HepG2 (cell line): ENCODE data around the gene MESD. TPM values are rescaled to one million over a fixed set of nuclear protein-coding genes. Genes with fewer than 3 reads are reported as not detected.
A peak's percentile ranks its signal among the peaks of the same experiment; 100 is the strongest.

Experiments
- ATAC-seq: fragments of 200-7000 bp; cut with Tn5 transposase; 3 replicates; pipeline ENCODE4 v1.9.1; 2020; ENCODE audit warnings: mild to moderate bottlenecking, moderate library complexity
- BruUV-seq: library from RNA; stranded (reverse); fragments of 400-500 nt; replicated peaks from 2 replicates; lab custom pipeline; 2021; lab: Mats Ljungman, UMichigan
- CTCF ChIA-PET: fragments of 300-600 bp; formaldehyde crosslinking; extraction: SDS; loops from one replicate; lab custom pipeline; 2021; ENCODE audit warnings: low total read pairs, inconsistent platforms, low intra/inter-chr PET ratio; lab: Yijun Ruan, JAX
- POLR2A ChIA-PET: fragments of 350-600 bp; sonication (Branson Sonifier 250); formaldehyde crosslinking; loops from one replicate; lab custom pipeline; 2020; ENCODE audit warnings: antibody characterized with exemption, inconsistent platforms; lab: Yijun Ruan, JAX
- DNase-seq: peaks from one replicate; pipeline ENCODE4 v3.0.0-alpha.2; 2015; ENCODE audit warnings: low spot score
- FAIRE-seq: peaks from 3 replicates; lab custom pipeline; 2011; peaks lifted over from hg19 to GRCh38; lab: Jason Lieb, UNC
- H2AFZ ChIP-seq: one replicate; pipeline ENCODE4 v1.6.1; 2011; ENCODE audit warnings: low read length, inconsistent platforms
- H3K27ac ChIP-seq: fragments of 300-600 bp; 3 replicates; pipeline ENCODE4 v1.8.0; 2011; ENCODE audit warnings: mixed run types, mild to moderate bottlenecking, mixed read lengths, low read length, inconsistent platforms; ENCODE audit not compliant: insufficient read depth; ENCODE audit errors: extremely low read length
- H3K27me3 ChIP-seq, 2 experiments: fragments of 200-600 bp in 1 of 2; 2 replicates in 1 of 2; 3 replicates in 1 of 2; pipeline versions ENCODE4 v1.6.0 to v1.8.0; 2011; ENCODE audit warnings: low read length in 2 of 2, mild to moderate bottlenecking in 2 of 2, moderate library complexity in 2 of 2, inconsistent platforms in 1 of 2; ENCODE audit not compliant: insufficient read depth in 2 of 2, control insufficient read depth in 1 of 2
- H3K36me3 ChIP-seq, 2 experiments: fragments of 200-600 bp in 1 of 2; replicated peaks in 1 of 2; 2 replicates in 1 of 2; 3 replicates in 1 of 2; pipeline versions ENCODE4 v1.5.1 to v1.8.0; 2011; ENCODE audit warnings: low read length in 2 of 2, inconsistent platforms in 1 of 2; ENCODE audit not compliant: insufficient read depth in 2 of 2, control insufficient read depth in 1 of 2
- H3K4me1 ChIP-seq: 2 replicates; pipeline ENCODE4 v1.5.1; 2012; ENCODE audit warnings: low read length, inconsistent platforms; ENCODE audit not compliant: insufficient read depth
- H3K4me2 ChIP-seq: 2 replicates; pipeline ENCODE4 v1.6.0; 2011; ENCODE audit warnings: low read depth, low read length, inconsistent platforms
- H3K4me3 ChIP-seq, 3 experiments: fragments of 200-600 bp in 1 of 3; sonication (generic), shearing (Covaris generic) in 1 of 3; replicated peaks in 1 of 3; 2 replicates each; pipeline ENCODE4 v1.5.1; 2011 to 2016; ENCODE audit warnings: low read length in 3 of 3, inconsistent platforms in 2 of 3, low read depth in 2 of 3, mild to moderate bottlenecking in 2 of 3, control low read depth in 1 of 3, mixed read lengths in 1 of 3; ENCODE audit not compliant: insufficient read depth in 1 of 3
- H3K79me2 ChIP-seq: one replicate; pipeline ENCODE4 v1.6.1; 2011; ENCODE audit warnings: low read length, inconsistent platforms; ENCODE audit not compliant: insufficient read depth
- H3K9ac ChIP-seq: 2 replicates; pipeline ENCODE4 v1.6.0; 2011; ENCODE audit warnings: mild to moderate bottlenecking, low read depth, low read length, inconsistent platforms; ENCODE audit not compliant: insufficient read depth
- H3K9me3 ChIP-seq: 2 replicates; pipeline ENCODE4 v1.5.1; 2012; ENCODE audit warnings: mild to moderate bottlenecking, low read length
- H4K20me1 ChIP-seq: 2 replicates; pipeline ENCODE4 v1.6.0; 2011; ENCODE audit warnings: inconsistent platforms, mild to moderate bottlenecking, low read length, moderate library complexity; ENCODE audit not compliant: insufficient read depth
- MAFF ChIP-seq: IDR thresholded peaks from 2 replicates; pipeline ENCODE4 v1.6.1; 2011; ENCODE audit warnings: low read depth, low read length, improper control_type of control experiment
- MAFG ChIP-seq: sonication (generic); formaldehyde crosslinking; IDR thresholded peaks from 2 replicates; pipeline ENCODE4 v1.5.1; 2020; ENCODE audit warnings: mild to moderate bottlenecking, missing genetic modification reagents
- MAFK ChIP-seq, 2 experiments: IDR thresholded peaks in 1 of 2; conservative IDR thresholded peaks in 1 of 2; 2 replicates each; pipeline ENCODE4 v1.6.1; 2011; ENCODE audit warnings: improper control_type of control experiment in 2 of 2, low read length in 2 of 2
- NFE2 ChIP-seq: sonication (generic); formaldehyde crosslinking; IDR thresholded peaks from 2 replicates; pipeline ENCODE4 v1.4.0; 2020; ENCODE audit warnings: missing genetic modification reagents
- NFE2L2 ChIP-seq: fragments of 150-350 bp; IDR thresholded peaks from 2 replicates; pipeline ENCODE4 v1.6.1; 2014; ENCODE audit warnings: low read length
- ZNF12 ChIP-seq: sonication (generic); formaldehyde crosslinking; IDR thresholded peaks from 2 replicates; pipeline ENCODE4 v1.5.0; 2020; ENCODE audit warnings: missing genetic modification reagents
- WGBS: methylation state at CpG from one replicate; pipeline ENCODE4 v1.1.6; 2017; ENCODE audit warnings: low lambda C conversion rate; 5-methylcytosine and 5-hydroxymethylcytosine counted together
- in situ Hi-C: cut with HindIII; loops from 2 replicates; pipeline ENCODE4 v1.10.0; 2017; ENCODE audit warnings: low pct_unique_long_range_greater_than_20kb; ENCODE audit not compliant: extremely low pct_ligation_motif_present
- intact Hi-C: fragments of 100-400 bp; cut with micrococcal nuclease; formaldehyde crosslinking; loops from one replicate; pipeline ENCODE4 v1.10.0; 2022; ENCODE audit not compliant: unreplicated experiment
- polyA plus RNA-seq, 8 experiments: library from polyadenylated mRNA; depleted of rRNA in 3 of 8; stranded (reverse) in 7 of 8; unstranded in 1 of 8; fragments of >200 nt; fragmentation: Illumina TruSeq in 4 of 8; extraction: Trizol in 4 of 8; gene quantifications; 2 replicates each; pipeline versions ENCODE4 v1.2.1 to v1.2.3, GENCODE V29; 2011 to 2016; ENCODE audit warnings: low read depth in 4 of 8, missing spikeins in 1 of 8, mixed read lengths in 1 of 8; ENCODE audit not compliant: insufficient read depth in 1 of 8
- total RNA-seq, 5 experiments: library from RNA; depleted of rRNA; stranded (reverse); fragments of >200 nt; fragmentation: Illumina TruSeq; extraction: Trizol; gene quantifications; 2 replicates each; pipeline ENCODE4 v1.2.3, GENCODE V29; 2016; ENCODE audit warnings: low read depth in 1 of 5
- TF ChIP-seq, protein P1 (sequence below): sonication (generic); formaldehyde crosslinking; IDR thresholded peaks from 2 replicates; pipeline ENCODE4 v1.4.0; 2020; ENCODE audit warnings: missing genetic modification reagents
- TF ChIP-seq, protein P2 (sequence below): IDR thresholded peaks from 2 replicates; pipeline ENCODE4 v1.6.1; 2016; ENCODE audit warnings: missing genetic modification reagents, missing compliant biosample characterization

MESD gene
- total and polyA plus RNA-seq, 2 of the 13 experiments (the other 11 are each of a cell fraction or from before 2014, with no cell fraction given): 18.0 to 46.2 TPM

DNA sequence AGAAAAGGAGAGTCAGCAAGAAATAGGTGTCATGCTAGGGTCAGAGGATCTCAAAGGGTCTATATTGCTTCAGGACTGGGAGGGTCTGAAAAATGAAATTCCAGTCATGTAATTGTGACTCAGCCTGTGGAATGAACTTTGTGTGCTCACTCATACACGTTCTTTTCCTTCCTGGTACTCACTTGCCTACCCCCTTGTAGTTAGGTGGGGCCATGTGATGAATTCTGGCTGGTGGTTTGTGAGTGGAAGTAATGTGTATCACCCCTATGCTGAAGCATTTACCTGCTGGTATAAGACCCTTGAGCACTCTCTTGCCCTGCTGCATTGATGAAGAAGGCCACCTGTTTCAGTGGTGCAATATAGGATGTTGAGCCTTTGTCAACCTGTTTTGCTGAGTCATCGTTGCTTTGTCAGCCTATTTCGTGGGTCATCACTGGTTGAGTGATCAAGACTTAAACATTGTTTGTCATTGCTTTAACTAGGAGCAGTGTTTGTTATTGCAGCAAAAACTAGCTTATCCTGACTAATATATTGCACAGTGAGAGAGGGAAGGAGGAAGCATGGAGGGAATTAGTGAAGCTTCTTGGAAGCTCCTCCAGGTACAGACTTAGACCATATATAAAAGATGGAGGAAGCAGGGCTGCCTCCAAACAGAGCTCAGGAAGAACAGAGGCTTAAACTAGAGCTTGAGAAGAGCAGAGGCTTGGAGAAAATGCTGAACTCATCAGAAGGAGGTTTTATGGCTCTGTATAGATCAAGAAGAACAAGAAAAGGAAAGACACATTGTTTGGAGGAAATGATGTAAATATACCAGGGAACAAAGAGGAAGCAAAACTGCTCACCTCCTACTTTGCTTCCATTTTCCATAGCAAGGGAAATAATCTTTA lies 40.0 kb upstream of the MESD start:
- no TSS peak for BruUV-seq
- 12% methylated on average over 3 of the region's 3 CpGs for WGBS
- in situ Hi-C loops (no loop called here), intact Hi-C loops (no loop called here)
- Histone ChIP-seq H3K36me3 (no peaks in the 10 kb centered on the region), H3K4me1 (no peaks in the 10 kb centered on the region; the same call in 1 of the 2 replicates), H3K79me2 (no peaks in the 10 kb centered on the region), H4K20me1 (no peaks in the 10 kb centered on the region), H3K27ac (no peak overlapping the region), H3K9me3 (no peaks in the 10 kb centered on the region), H2AFZ (no peak overlapping the region), H3K27me3 (no peaks in the 10 kb centered on the region; a peak in 1 of 5 replicates), H3K4me2 (no peak overlapping the region), H3K9ac (no peak overlapping the region), H3K4me3 (no peak overlapping the region)
- CTCF ChIA-PET: no interaction called here
- DNase-seq: no peak
- TF ChIP-seq MAFK (conservative IDR thresholded peaks at IDR 0.05 in 1 of 2, IDR thresholded peaks at IDR 0.05 in 1 of 2; ENCODE audit: low read length in 2 of 2) (peak; percentile 97 to 98), MAFF (peak; percentile 97), NFE2 (peak; percentile 49; the same call in 1 of the 2 replicates), ZNF12 (CRISPR knock-in tag) (peak; percentile 95), MAFG (CRISPR knock-in tag) (0 out of 2 replicates have a peak, but pooled peaks have one; percentile 59), NFE2L2 (peak; percentile 96)
- TF ChIP-seq, protein P1, sequence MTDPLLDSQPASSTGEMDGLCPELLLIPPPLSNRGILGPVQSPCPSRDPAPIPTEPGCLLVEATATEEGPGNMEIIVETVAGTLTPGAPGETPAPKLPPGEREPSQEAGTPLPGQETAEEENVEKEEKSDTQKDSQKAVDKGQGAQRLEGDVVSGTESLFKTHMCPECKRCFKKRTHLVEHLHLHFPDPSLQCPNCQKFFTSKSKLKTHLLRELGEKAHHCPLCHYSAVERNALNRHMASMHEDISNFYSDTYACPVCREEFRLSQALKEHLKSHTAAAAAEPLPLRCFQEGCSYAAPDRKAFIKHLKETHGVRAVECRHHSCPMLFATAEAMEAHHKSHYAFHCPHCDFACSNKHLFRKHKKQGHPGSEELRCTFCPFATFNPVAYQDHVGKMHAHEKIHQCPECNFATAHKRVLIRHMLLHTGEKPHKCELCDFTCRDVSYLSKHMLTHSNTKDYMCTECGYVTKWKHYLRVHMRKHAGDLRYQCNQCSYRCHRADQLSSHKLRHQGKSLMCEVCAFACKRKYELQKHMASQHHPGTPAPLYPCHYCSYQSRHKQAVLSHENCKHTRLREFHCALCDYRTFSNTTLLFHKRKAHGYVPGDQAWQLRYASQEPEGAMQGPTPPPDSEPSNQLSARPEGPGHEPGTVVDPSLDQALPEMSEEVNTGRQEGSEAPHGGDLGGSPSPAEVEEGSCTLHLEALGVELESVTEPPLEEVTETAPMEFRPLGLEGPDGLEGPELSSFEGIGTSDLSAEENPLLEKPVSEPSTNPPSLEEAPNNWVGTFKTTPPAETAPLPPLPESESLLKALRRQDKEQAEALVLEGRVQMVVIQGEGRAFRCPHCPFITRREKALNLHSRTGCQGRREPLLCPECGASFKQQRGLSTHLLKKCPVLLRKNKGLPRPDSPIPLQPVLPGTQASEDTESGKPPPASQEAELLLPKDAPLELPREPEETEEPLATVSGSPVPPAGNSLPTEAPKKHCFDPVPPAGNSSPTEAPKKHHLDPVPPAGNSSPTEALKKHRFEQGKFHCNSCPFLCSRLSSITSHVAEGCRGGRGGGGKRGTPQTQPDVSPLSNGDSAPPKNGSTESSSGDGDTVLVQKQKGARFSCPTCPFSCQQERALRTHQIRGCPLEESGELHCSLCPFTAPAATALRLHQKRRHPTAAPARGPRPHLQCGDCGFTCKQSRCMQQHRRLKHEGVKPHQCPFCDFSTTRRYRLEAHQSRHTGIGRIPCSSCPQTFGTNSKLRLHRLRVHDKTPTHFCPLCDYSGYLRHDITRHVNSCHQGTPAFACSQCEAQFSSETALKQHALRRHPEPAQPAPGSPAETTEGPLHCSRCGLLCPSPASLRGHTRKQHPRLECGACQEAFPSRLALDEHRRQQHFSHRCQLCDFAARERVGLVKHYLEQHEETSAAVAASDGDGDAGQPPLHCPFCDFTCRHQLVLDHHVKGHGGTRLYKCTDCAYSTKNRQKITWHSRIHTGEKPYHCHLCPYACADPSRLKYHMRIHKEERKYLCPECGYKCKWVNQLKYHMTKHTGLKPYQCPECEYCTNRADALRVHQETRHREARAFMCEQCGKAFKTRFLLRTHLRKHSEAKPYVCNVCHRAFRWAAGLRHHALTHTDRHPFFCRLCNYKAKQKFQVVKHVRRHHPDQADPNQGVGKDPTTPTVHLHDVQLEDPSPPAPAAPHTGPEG (CRISPR knock-in tag): no peak
- TF ChIP-seq, protein P2, sequence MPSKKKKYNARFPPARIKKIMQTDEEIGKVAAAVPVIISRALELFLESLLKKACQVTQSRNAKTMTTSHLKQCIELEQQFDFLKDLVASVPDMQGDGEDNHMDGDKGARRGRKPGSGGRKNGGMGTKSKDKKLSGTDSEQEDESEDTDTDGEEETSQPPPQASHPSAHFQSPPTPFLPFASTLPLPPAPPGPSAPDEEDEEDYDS (CRISPR knock-in tag): no peak
- no peak for ATAC-seq
- POLR2A ChIA-PET: no interaction called here
- FAIRE-seq: no peak
